GM15510 (cell line): Measurements from ENCODE around the gene LIN28A.
A peak's percentile ranks its signal among the peaks of the same experiment; 100 is the strongest.

Experiments
- POLR2A ChIP-seq: IDR thresholded peaks from 3 replicates; pipeline ENCODE4 v1.6.1; 2011; ENCODE audit warnings: borderline replicate concordance; ENCODE audit not compliant: insufficient read length; ENCODE audit errors: extremely low read depth

The LIN28A gene

GRCh38 chr1:26409191-26409807 lies 1.3 kb upstream of the LIN28A start:
- TF ChIP-seq POLR2A, result no peak

GRCh38 chr1:26411624-26412074 lies 1.0 kb downstream of the LIN28A start:
- no peak for TF ChIP-seq POLR2A

DNA sequence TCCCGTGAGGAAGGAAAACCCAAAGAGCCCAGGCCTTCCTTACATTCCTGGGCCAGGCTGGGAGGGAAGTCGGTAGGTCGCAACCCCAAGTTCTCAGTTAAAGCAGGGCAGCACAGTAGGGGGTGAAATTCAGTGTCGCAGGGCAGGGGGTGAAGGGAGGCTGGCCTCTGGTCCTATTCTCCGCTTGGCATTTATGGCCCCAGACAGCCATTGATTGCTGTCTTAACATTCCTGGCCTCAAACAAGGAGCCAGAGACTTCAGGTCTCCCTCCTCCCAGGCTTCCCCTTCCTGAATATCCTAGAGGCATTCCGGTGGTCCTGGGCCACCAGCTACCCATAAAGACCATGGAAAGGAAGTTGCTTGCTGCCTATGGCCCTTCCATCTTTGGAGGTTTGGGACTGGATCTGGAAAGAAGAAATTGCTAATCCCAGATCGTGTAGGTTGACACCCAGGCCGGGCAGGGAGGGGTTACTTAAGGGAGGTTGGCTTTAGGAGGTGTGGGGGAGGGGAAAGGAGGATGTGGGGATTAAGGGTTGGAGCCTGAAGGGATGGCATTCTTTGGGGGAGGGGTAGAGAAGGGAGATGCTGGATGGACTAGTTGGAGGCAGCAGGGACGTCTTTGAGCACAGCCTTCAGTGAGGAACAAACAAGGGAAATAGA lies 1.7 kb downstream of the LIN28A start:
- TF ChIP-seq POLR2A, result no peak

- TF ChIP-seq POLR2A, result no peak
Observed at GRCh38 chr1:26413031-26413430, 2.4 kb downstream of the LIN28A start.

DNA sequence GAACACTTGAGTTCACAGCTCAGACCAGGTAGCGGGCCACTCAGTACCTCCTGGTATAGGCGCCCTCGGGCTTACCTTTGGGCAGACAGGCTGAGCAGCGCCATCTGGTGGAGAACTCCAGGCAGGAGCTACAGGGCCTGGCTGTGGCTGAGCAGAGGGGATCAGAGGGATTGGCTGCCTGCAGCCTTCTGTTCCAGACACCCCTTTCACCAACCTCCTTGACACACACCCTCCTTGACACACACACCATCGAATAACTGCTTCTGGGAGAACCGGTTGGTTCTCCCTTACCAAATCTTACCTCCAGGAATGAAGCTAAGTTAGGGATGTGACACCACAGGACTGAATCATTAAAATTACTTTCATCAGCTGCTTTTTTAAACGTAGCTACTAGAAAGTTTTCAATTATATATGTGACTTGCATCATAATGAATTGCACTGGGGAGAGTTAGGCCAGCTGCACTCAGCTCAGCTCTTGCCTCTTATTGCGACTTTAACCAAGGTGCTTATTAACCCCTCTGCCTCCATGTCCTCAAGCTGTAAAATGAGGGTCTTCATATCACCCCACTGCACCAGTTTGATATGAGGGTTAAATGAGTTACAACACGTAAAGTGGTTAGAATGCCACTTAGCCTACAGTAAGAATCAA lies 6.6 kb downstream of the LIN28A start:
- no peak for TF ChIP-seq POLR2A

DNA sequence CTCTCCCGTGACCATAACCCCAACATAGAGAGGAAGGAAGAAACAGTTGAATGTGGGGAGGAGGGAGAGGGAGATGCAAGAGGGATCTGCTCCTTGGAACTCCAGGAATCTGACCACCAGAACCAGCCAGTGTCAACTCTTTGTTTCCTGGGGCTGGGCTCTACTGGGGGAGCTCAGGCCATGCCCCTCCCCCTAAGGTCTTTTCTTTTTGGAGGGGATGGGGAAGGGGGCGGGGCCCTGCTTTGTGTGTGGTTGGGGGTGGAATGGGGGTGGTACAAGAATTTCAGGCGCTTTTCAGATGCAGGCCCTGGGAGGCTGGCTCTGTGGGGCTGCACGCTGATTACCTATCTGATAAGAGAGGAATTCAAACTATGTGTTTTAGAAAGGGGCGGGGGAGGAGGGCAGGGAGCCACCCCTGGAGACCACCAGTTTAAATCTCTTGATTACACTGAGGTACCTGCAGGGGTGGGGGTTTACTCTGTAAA lies 8.3 kb downstream of the LIN28A start:
- no peak for TF ChIP-seq POLR2A

- TF ChIP-seq POLR2A, result no peak
Observed at GRCh38 chr1:26419494-26419893, 8.9 kb downstream of the LIN28A start.

- TF ChIP-seq POLR2A, result no peak
Observed at GRCh38 chr1:26429721-26430120, 19.1 kb downstream of the LIN28A start.

GRCh38 chr1:26431979-26432695 lies 21.5 kb downstream of the LIN28A start, which contains the start of gene DHDDS:
Gene DHDDS, plus strand, starts transcription at chr1:26432321. Its CDS starts 625 bp downstream, at chr1:26432946.
- TF ChIP-seq POLR2A, result peak; percentile 84

GRCh38 chr1:26432793-26433192 lies 22.2 kb downstream of the LIN28A start:
- no peak for TF ChIP-seq POLR2A

DNA sequence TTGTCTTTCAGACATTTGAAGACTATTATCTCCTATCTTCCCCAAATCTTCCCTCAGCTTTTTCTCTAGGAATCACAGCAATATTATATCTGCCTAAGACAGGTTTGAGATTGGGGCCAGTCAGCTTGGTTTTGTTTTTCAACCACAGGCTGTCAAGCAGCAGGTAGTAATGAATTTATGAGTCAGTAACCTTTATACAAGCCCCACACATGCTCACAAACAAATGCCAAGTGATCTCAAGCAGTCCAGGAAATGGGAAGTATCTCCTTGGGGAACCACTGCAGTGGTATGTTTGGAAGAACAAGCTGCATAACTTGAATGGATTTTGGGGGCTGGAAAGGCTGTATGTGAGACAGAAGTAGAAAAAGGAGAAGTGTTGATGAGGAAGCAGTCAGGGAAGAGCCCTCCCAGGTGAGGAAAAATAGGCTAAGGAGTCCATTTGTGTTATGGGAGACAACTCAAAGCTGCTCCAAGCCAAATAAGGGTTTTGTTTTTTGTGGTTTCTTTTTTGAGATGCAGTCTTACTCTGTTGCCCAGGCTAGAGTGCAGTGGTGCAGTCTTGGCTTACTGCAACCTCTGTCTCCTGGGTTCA lies 23.6 kb downstream of the LIN28A start:
- TF ChIP-seq POLR2A, result no peak

GRCh38 chr1:26438041-26438440 lies 27.4 kb downstream of the LIN28A start:
- TF ChIP-seq POLR2A, result no peak

DNA sequence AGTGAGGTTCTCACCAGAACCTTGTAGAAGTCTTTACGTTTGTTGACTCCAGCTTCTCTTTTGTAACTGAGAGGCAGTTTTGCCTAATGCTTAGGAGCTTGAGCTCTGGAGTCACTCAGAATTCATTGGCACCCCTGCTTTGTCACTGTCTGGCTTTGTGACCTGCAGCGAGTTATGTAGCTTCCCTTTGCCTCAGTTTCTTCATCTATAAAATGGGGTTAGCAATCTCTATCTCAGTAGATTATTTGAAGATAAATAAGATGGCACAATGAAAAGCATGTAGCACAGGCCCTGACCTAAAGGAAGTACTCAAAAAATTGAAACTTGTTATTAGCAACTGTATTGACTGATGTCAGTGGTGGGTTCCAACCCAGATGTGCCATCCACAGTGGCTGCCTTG lies 29.6 kb downstream of the LIN28A start:
- TF ChIP-seq POLR2A, result no peak

DNA sequence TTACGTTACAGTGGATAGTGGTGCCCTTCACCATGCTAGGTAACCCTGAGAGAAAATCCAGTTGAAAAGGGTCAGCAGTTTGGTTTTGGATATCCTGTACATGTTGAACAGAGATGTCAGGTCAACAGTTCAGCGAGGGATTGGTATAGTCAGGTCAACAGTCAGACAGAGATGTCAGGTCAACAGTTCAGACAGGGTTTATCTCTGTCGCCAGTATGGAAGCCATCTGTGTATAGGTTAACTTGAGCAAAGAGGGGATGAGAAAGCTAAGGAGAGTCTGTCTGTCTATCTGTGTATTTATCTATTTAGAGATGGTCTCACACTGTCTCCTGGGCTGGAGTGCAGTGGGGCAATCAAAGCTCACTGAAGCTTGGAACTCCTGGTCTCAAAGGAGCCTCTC lies 39.3 kb downstream of the LIN28A start:
- no peak for TF ChIP-seq POLR2A

DNA sequence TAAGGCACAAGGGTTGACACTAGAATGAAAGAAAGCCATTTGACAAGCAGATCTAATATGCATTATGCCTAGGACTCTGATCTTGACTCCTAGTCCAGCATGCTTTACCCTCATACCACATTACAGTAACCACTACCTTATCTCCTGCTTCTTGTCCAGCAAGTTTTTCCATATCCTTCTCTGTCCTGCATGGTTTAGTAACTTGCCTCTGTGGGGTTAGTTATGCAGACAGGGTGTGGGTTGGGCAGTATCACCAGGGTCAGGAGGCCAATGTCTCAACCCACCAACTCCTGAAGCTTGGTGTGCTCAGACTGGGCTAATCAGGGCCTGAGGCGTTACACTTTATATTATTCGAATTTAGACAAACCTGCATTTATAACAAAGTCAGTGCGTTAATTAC lies 40.3 kb downstream of the LIN28A start:
- TF ChIP-seq POLR2A, result no peak
